ENCODE results near the gene ATR.

DNA sequence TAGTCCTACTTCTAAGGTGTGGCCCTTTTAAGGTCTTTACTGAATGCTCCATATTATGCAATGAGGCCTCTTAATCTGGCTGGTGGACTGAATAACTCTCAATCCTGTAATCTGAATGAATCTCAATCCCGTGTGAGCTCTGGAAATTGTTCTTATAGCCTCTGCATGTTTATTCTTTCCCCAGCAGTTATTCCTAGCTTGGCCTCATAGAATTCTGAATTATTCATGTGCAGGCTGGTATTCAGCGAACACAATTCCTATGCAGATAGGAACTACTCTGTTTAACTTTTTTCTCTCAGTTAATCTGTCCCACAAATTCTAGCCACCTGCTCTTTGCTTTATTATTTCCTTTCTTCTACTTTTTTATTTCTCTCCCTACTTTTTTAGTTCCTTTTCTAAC is 86.3 kb downstream of the ATR start:
- no peak for TF ChIP-seq POLR2A (IDR thresholded peaks at IDR 0.05)
- TF ChIP-seq, protein P1, sequence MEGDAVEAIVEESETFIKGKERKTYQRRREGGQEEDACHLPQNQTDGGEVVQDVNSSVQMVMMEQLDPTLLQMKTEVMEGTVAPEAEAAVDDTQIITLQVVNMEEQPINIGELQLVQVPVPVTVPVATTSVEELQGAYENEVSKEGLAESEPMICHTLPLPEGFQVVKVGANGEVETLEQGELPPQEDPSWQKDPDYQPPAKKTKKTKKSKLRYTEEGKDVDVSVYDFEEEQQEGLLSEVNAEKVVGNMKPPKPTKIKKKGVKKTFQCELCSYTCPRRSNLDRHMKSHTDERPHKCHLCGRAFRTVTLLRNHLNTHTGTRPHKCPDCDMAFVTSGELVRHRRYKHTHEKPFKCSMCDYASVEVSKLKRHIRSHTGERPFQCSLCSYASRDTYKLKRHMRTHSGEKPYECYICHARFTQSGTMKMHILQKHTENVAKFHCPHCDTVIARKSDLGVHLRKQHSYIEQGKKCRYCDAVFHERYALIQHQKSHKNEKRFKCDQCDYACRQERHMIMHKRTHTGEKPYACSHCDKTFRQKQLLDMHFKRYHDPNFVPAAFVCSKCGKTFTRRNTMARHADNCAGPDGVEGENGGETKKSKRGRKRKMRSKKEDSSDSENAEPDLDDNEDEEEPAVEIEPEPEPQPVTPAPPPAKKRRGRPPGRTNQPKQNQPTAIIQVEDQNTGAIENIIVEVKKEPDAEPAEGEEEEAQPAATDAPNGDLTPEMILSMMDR (IDR thresholded peaks at IDR 0.05): no peak

All from heart left ventricle (tissue), 13 donors.